HG03575 (cell line): ENCODE measurements around the gene TCAP.

ENCODE experiments used
- ATAC-seq: cut with Tn5 transposase; IDR thresholded peaks from one replicate; pipeline ENCODE4 v1.9.1; 2021; ENCODE audit not compliant: unreplicated experiment, insufficient number of reproducible peaks, low FRiP score; ENCODE audit errors: extremely low read depth

The TCAP gene

DNA sequence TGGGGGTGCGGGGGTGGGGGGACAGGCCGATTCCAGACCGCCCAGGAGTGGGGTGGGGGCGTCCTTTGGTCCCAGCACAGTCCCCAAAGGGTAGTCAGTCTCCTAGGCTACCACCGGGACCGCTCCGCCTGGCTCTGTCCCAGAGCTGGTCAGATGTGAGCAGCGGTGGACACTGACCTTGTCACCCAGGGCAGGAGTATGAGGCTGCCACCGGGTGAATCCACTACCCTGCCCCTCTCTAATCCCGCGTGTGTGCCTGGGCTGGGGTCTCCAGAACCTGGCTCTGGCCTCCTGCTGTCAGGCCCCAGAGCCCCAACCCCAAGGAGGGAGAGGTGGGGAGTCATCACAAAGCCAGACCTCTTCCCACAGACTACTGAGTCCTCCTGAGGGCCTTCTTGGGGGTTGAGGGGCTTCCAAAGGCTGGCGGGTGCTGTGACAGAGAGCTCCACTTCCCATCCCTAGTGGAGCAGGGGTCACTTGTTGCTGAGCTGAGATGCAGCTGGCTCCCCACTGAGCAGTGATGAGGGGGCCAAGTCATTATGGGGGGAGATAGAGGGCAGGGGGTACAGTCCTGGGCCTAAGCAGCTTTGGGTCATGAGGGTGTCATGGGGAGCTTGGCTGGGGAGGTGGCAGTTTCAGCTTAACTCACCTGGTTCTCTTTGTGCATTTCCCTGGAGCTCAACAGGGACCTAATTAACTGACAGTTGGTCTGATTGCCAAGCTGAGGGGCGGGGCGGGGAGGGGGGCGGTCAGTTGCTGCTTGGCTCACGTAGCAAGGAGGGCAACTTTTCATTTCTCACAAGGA, 37.2 kb upstream of the TCAP start:
- no peak for ATAC-seq

DNA sequence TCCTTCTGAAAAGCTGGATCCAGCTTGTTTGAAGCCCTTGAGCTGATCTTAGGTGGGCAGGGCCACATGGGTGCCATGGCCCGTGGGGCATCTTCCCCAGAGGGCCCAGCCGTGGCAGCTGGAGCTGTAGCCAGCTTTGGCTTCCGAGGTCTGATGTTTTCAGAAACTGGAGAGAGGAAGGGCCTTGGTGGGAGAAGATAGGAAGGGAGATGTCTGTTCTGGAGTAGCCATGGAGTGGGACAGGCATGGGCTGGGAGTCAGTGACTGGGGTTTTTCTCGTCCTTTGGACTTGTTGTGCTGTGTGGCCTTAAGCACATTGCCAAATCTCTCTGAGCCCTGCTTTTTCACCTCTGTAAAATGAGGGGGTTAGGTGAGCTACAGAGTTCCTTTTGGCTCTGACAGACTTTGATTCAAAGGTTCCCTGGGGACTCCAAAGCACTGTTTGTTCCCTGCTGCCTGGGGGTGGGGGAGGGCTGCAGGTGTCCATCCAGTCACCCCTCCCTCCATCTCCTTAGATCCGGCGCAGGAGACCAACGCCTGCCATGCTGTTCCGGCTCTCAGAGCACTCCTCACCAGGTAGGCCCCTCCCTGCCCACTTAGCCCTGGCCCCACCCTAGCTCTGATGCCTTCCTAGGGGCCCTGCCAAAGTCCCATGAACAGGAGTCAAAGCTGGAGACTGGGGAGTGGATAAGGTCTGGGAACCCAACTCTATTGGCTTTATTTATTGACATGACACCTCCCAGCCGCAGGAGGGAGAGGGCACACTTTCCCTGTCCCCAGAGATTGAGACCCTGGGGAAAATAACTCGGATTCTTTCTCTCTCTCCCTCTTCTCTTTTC, 36.3 kb upstream of the TCAP start:
- ATAC-seq = no peak

DNA sequence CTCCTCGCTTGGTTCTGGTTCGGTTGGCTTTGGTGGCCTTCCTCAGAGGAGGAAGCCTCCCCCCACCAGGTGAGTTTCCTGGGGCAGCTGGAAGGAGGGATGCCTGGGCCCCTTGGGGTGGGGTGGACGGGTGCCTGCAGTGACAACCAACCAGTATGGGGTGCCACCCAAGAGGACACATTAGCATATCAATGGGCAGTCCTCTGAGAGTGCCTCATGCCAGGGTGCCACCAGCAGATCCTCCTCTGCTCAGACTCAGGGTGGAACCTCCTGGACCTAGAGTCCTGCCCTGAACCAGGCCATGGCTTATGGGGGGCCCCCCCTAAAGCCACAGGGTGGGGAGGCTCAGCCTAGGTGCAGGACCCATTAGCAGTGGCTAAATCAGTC, 35.7 kb upstream of the TCAP start:
- ATAC-seq = no peak

DNA sequence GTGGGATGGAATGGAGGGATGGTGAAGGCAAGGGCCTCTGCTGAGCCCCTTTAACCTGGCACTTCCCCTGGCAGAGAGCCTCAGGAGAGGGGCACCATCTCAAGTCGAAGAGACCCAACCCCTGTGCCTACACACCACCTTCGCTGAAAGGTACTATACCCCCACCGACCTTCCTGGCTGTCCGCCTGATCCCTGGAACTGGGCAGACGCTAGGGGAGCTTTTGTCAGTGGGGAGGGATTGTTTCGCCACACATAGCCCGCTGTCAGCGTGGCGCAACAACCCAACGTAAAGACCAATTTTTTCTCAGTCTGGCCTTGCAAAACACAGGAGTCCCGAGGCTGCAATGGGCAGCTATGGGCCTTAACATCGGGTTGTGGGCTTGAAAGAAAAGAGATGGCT, 35.3 kb upstream of the TCAP start:
- no peak for ATAC-seq

DNA sequence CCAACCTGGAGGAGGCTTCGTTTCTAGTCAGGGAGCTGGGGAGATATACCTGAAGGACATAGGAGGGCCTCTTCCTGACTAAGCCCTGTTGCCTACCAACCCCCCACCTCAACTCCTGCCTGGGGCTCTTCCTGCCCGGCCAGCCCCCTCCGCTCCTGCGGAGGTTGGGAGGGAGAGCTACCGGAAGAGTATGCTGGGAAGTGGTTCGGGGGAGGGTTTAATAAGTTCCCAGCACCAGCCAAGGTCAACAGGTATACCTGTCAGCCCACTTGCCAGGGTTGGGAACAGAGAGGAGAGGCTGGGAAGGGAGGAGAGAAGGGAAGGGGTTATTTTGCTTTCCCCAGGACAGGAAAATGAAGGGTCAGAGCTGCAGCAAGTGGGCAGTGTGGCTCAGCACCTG, 33.7 kb upstream of the TCAP start:
- no peak for ATAC-seq

DNA sequence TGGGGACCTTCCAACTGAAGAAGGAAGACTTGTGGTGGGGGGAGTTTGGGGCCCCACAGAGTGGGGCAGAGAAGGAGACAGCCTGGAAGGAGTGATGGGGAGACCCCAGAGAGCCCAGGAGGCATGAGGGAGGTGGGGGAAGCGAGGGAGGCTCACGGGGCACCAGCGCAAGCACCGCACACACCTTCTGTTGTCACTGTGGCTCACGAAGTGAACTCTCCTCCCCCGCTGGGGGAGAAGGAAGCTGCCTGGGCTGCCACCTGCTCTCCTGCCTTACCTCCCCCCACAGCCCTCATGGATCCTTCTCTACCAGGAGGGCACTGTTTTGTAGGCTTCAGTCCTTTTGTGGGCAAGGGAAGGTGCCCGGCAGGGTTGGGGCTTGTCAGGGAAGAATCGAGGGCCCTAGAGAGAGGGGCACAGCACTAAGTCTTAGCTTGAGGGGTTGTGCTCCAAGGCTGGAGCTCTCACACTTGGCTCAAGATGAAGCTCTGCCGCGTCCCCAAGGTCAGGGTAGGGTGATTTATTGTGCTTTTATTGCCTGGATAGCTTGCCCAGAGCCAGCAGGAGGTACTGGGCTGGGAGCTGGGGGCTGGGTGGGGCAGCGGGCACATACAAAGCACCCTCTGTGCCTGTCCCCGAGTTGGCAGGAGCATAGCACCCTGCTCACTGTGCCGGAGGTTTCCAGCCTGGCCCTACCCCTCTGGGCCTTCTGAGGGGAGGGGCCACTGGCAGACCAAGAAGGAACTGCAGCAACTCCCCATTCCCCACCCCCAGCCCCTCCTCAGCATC, 32.8 kb upstream of the TCAP start:
- ATAC-seq = no peak

DNA sequence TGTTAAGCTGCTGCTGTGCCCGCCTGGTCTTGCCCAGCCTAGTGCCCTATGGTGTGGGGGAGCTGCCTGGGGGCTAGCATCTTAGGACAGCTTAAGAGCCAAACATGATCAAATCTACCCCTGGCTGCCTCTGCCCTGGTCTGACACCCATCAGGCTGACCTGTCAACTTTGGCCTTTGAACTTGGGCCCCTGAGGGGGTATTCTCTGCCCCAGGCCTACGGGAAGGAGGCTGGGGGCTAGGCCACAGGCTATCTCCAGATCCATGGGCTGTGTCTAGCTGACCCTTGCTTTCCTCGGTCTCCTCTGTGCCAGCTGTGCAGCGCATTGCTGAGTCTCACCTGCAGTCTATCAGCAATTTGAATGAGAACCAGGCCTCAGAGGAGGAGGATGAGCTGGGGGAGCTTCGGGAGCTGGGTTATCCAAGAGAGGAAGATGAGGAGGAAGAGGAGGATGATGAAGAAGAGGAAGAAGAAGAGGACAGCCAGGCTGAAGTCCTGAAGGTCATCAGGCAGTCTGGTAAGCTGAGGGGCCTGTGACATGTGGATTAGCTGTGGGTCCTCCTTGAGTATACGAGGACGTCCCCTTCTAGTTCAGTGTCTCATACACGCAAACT, 31.5 kb upstream of the TCAP start:
- ATAC-seq = no peak

DNA sequence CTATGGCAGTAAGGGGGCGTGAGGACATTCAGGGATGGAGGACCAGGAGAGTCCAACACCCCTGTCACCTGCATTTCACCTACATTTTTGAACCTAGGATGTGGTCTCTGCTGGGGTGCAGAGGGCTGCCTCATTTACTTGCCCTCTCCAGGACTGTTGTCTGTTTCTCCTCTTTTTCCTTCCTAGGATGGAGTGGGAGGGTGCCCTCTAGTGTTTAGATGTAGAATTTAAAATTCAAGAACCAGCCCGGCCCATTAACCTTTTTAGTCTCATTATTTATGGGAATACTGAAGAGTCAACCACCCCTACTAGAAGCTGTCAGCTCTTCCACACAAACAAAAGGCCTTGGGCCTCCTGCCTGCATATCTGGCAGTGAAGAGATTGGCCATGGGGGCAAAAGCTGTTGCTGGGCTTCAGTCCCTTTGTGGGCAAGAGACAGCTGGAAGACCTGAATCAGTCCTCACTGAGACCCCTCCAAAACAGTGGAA, 30.7 kb upstream of the TCAP start:
- ATAC-seq = no peak

DNA sequence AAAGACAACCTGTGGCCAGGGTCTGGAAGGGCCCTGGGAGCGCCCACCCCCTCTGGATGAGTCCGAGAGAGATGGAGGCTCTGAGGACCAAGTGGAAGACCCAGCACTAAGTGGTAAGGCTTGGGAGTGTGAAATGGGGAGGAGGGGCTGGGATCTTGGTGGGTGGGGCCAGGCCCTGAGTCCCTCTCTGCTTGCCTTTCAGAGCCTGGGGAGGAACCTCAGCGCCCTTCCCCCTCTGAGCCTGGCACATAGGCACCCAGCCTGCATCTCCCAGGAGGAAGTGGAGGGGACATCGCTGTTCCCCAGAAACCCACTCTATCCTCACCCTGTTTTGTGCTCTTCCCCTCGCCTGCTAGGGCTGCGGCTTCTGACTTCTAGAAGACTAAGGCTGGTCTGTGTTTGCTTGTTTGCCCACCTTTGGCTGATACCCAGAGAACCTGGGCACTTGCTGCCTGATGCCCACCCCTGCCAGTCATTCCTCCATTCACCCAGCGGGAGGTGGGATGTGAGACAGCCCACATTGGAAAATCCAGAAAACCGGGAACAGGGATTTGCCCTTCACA, 29.5 kb upstream of the TCAP start:
- no peak for ATAC-seq

DNA sequence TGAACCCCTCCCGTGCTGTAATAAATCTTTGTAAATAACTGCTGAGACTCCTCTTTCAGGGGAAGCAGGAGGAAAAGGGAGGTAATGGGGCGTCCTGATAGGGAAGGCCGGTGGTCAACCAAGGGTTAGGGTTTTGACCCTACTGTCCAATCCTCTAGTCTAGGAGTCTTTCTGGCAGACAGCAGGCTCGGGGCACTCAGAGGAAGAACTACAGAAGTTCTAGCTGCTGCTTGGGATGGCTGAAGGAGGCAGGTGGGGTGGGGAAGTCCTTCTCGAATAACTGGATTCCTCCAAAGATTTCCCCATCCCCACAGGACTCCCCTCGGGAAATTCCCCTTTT, 28.6 kb upstream of the TCAP start:
- peak; percentile 28 for ATAC-seq

DNA sequence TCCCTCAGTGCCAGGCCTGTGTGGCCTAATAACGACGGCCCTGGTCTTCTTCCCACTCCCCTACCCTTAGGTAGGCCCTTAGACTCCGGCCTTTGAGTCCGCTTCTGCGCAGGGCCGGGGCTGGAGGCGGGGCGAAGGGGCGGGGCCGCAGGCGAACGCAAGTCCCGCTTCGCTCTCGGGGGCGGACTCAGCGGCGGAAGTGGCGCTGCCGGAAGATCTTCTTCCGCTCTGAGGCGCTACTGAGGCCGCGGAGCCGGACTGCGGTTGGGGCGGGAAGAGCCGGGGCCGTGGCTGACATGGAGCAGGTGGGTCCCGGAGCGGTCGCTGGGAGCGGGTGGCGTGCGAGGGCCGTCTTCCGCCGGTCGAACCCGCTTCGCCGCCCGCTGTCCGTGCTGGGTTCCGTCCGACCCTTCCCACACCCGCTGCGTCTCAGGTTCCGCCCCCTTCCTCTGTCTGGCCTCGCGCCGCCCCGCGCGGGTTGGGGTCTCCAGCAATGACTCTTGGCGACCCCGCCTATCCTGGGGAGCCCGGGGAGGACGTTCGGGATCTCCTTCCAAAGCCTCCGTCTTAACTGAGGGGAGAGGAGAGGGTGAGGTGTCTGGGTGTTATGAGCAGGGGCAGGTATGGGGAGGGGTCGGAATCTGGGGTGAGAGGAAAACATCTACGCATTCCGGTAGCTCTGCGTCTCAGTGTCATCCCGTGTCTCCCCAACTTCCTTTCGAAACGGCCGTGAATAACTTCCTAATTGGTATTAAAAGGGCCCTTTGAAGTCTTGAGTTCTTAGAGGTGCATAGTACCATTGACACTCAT, 28.0 kb upstream of the TCAP start, which contains the start of gene STARD3:
STARD3 (plus strand) TSS at position 218 of the 810 bp plus-strand sequence. CDS start 16,388 bp downstream, outside the sequence.
- peak; percentile 45 for ATAC-seq

DNA sequence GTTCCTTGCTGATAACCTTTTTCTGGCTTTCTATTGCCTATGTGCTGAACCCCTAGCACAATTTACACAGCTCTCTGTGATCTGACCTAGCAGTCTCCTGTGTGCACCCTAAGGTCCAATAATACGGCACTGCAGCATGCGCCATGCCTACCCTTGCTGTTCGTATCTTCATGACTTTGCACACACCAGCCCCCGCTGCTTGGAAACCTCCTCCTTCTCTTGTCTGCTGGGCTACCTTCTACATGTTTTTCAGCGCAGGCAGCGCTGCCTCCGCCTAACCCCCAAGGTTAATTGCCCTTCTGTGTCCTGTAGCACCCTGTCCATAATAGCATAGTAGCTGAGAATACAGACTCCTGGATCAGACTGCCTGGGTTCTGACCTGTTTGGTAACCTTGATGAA, 26.8 kb upstream of the TCAP start:
- ATAC-seq = no peak

DNA sequence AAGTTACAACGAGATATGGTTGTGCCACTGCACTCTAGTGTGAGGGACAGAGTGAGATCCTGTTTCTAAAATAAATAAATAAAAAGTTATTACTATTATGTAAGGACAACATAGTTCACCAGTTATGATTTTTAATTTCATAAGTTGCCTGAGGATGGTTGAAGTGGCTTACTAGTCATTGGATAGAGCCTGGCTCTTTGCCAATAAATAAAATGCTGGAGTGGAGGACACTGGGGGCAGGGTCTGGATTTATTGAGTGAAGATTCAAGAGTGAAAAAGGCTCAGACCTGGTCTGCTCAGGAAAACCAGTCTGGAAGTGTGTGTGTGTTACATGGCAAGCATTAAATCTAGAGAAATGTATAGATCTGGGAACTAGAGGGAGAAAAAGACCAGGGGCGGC, 26.1 kb upstream of the TCAP start:
- no peak for ATAC-seq

DNA sequence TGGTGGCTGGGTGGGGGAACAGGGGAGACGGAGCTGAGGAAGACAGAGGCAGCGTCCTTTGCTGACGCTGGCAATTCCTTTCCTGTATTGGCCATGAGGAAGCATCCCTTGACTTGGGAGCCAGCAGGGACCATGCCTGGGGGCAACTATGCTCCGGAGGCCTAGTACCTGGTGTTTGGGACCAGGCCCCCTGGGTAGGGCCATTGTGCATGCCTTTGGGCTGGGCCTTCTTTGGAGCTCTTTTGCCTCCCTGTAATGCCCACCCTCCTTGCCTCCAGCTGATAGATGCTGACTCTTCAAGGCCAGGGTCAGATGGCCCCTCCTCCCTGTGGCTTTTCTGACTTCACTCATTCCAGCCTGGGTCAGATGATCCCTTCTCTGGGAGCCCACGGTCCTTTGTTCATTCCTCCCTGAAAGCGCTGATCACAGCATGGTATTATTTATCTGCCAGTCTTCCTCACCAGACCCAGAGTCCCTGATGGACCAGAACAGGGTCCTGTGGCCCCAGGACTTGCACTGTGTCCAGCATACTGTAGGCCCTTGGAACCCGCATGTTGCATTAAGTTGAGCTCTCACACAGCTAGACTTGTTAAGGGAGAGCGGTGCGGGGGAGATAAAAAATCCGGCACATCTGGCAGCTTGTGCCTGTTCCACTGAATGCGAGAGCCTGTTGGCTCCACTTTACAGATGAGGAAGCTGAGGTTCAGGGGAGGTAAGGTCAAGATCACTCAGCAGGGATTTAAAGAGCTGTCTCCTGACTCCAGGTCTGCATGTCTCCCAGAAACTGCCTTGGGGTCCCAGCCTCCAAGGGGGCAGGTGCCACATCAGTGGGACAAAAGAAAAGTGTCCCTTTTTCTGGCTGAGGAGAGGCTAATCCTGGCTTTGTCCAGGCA, 25.3 kb upstream of the TCAP start:
- no peak for ATAC-seq

DNA sequence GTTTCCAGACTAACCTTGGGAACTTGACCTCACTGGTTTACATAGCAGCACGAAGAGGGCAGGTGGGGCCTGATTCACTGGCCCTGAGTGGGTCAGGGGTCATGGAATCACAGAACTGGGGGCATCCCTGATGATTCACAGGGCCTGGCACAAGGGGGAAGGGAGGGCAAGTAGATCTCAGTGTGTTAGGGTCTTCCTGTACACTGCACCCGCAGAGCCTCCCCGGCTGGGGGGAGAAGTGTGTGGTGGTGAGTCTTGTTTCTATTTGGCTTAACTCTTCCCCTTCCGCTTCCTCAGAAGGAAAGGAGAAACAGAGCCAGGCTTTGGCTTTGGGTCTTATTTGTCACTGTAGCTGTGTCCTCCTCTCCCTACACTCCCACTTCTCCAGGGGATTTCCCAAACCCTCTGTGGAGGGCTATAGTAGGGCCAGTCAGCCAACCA, 24.5 kb upstream of the TCAP start:
- ATAC-seq = no peak

DNA sequence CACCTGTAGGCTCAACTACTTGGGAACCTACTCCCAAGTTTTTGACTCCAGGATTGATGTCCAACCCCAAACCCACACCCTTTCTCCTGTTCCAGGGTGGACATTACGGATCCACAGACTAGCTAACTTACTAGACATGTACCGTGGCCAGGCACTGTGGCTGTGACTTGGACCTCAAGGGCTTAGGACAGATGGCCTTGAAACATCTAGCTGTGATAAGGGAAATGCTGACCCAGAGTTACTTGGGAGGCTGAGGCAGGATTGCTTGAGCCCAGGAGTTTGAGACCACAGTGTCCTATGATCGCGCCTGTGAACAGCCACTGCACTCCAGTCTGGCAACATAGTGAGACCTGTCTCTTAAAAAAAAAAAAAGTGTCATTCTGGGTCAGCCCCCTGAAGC, 24.1 kb upstream of the TCAP start:
- no peak for ATAC-seq

DNA sequence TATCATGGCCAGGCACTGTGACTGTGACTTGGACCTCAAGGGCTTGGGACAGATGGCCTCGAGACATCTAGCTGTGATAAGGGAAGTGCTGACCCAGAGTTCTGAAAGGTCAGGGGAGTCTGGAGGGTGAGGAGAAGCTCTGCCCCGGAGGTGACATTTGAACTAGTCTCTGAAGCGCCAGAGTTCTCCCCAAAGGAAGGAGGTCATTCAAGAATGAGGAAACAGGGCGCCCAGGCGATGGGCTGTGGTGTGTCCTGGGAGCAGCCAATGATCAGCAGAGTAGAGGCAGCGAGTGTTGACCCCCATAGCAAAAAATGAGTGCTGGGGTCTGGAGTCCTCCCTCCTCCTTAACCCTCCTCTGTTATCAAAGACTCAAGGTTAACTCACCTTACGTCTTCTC, 23.3 kb upstream of the TCAP start:
- ATAC-seq = no peak
